Measurements from ENCODE around the gene ANKRD36C.
"Not testable (repeated sequence)": the region's sequence is repeated elsewhere in the genome, so short reads cannot be mapped to it uniquely, and the experiment has no call there.

DNA sequence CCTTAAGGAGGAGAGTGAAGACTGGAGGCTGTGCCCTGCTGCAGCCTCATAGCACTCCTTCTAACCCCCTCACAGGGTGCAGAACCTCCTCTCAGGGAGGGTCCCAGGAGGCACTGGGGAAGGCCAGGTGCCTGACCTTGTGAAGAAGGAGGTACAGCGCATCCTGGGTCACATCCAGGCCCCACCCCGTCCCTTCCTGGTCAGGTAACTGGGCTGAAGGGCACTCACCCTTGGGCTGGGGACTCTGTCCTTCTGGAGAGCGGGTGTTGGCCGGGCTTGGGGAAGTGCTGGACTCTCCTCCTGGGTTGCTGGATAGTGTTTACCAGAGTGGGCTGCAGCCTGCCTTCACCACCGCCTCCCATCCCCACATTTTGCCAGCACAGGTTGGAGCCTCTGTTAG, 197.7 kb downstream of the ANKRD36C start:
- TF ChIP-seq, protein P1, sequence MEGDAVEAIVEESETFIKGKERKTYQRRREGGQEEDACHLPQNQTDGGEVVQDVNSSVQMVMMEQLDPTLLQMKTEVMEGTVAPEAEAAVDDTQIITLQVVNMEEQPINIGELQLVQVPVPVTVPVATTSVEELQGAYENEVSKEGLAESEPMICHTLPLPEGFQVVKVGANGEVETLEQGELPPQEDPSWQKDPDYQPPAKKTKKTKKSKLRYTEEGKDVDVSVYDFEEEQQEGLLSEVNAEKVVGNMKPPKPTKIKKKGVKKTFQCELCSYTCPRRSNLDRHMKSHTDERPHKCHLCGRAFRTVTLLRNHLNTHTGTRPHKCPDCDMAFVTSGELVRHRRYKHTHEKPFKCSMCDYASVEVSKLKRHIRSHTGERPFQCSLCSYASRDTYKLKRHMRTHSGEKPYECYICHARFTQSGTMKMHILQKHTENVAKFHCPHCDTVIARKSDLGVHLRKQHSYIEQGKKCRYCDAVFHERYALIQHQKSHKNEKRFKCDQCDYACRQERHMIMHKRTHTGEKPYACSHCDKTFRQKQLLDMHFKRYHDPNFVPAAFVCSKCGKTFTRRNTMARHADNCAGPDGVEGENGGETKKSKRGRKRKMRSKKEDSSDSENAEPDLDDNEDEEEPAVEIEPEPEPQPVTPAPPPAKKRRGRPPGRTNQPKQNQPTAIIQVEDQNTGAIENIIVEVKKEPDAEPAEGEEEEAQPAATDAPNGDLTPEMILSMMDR (conservative IDR thresholded peaks at IDR 0.05; ENCODE audit: low read depth, low read length) = not testable (repeated sequence)
- TF ChIP-seq EZH2phosphoT487 (IDR thresholded peaks at IDR 0.05; ENCODE audit: borderline replicate concordance, low read length); EZH2 (IDR thresholded peaks at IDR 0.05; ENCODE audit: low read length, unreplicated experiment): not testable (repeated sequence)
